Activated naive CD4-positive, alpha-beta T cell treated with Interleukin-2 at 50 U/mL for 16 hours (primary cell): ENCODE data around the gene TMC3.
"Not testable (repeated sequence)": the region's sequence is repeated elsewhere in the genome, so short reads cannot be mapped to it uniquely, and the experiment has no call there.

ENCODE experiments used
- DNase-seq: peaks from one replicate; pipeline ENCODE4 v3.0.0-alpha.2; 2020

Gene TMC3

DNA sequence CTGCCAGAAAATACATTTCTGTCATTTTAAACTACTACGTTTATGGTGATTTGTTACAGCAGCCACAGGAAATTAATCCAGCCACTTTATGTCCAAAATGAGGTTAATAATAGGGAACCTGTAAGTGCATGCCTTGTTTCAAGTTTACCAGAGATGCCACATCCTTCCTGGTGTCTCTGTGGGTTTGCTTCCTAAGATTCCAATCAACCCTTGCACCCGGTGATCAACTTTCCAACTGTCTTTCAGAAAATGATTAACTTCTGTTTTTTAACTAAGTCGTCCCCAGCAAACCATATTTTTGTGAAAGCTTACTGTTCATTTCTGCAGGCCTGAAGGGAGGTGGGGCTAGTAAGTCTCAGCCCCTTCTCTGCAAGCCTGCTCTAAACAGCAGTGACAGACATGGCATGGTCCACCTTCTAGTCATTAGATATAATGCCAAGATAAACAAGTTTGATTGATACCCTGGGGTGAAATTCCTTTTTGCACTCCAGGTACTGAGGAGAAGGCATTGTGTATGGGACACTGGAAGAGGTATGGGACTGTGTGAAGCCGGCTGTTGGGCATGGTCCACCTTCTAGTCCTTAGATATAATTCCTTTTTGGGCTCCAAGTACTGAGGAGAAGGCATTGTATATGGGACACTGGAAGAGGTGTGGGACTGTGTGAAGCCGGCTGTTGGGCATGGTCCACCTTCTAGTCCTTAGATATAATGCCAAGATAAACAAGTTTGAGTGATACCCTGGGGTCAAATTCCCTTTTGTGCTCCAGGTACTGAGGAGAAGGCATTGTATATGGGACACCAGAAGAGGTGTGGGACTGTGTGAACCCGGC, 11.1 kb upstream of the TMC3 start:
- DNase-seq = no peak

DNA sequence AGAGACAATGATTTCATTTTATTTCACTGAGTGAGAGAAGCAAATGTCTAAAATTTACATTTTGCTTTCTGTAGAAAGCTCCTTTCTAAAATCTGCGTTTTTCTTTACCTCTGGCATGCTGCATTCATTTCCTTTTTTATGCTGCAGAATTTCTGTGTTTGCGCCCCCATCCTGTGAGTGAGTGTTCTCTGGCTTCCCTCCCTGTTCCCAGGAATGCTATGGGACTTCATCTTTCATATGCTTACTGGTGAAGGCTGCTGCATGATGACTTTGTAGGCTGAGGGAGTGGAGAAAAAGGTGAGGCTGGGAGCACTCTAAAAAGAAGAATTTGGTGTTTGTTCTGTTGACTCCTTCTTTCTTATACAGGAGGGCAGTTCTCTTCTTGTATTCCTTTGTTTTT, 7.7 kb upstream of the TMC3 start:
- no peak for DNase-seq

DNA sequence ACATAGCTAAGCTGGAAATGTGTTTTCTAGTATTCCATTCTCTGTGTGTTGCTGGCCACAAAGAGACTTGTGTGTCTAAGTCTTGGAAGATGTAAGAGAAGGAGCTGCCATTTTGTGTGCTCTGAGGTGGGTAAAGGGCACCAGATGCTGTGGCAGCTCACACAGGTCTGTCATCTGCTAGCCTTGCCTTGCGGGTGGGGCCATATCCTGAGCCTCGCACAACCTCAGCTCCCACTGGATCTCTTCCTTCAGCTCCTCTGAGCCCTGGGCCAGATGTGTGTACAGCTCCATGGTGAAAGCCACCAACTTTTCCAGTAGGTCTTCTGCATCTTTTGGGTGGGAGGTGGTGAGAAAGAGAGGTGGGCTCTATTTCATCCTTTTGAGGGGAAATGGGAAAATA, 6.7 kb upstream of the TMC3 start:
- DNase-seq = no peak

DNA sequence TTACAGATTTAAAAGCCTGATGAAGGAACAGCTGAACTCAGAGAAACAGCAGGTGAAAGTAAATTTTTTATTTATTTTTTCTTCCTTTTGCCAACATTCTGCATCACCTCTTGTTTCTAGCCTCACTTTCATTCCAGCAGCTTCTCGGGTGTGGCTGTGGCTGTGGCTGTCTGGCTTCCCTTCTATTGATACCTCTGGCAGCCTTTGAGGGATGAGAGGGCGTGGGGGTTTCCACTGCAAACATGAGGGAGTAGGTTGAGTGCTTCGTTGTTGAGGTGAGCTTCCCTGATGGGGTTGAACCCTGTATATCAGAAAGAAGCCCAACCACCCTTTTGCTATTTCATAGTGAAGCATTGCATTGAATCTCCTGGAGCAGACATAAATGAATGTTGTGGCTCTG, 6.2 kb upstream of the TMC3 start:
- DNase-seq = no peak

DNA sequence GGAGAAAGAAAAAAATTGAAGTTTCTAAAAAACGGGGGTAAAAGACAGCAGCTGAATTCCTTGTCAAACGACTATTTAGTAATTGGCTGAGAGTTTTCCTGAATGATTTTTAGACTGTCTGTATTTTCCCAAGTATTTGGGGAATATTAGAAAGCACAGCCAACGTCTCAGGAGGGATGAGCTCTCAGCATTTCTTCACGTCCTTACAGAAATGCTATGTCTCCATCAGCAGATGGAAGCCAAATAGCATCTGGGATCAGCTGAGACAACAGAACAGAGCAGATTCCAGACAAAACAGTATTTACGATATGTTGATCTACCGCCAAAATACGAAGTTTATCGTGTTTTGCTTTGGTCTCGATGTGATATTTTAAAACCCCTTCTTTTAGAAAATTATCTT, 5.3 kb upstream of the TMC3 start:
- DNase-seq = no peak

DNA sequence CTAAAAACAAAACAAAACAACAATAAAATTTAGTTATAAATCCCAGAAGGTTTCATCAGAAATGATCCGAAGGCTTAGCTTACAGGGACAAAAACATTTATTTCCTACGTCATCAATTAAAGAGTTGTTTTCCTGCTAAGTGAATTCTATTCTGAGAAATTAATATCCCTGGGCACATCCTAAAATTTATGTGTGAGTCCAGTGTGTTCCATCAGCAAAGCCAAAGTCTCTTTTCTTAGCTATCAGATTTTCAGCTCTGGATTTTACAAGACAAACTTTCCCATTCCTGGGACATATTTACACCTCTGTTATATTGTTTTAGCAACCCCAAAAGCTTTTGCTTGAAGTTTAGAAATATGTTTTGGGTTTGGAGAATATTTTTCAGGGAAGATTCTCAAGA, 4.4 kb upstream of the TMC3 start:
- DNase-seq = no peak

DNA sequence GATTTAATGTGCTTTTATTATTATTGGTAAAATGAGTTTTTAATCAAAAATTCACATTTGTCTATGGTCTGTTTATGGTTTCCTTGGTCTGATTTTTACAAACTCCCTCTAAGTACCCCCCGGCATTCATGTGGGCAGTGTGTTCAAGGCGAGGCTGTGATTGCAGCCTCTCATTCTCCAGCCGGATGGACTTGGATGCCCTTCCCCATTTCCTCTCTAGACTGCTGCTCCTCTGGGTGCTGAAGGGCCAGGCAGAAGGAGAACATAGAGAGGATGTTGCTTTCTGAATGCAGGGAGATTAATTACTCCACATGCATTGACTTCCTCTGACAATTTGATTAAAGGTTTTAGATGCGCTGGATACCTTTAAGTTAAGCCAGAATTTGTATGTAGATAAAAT, 3.9 kb upstream of the TMC3 start:
- no peak for DNase-seq

DNA sequence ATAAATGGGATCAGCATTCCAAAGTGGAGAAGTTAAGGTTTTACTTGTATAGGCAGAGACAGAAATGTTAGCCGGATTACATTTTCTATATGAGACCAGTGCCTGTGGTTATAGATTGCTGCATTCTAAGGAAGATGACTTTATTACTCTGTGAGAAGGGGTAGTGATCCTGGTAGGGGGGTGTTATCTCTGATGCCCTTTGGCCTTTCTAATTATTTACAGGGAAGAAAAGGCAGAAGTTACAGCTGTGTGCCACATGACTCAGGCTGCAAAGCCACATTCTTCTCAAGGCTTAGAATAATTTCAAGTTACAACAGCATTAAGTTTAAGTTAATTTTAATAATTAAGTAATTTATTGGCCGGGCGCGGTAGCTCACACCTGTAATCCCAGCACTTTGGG, 2.2 kb upstream of the TMC3 start:
- DNase-seq = no peak

DNA sequence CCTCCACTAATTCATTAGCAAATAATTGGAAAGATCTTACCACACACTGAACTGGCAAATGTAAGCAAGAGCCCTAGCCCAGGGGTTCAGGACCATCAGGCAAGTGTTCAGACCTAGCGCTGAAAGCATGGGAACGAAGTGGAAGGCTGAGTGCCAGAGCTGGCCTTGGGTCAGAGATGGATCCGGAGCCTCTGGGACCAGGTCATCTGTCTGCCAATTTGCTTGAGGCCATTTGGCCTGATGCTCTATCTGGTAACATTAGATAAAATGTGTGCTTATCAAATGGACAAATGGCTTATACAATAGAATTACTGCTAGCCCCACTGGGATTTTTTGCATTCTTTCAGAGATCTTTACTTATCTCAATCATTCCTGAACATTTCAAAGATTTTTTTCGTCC, 1.4 kb upstream of the TMC3 start:
- no peak for DNase-seq

DNA sequence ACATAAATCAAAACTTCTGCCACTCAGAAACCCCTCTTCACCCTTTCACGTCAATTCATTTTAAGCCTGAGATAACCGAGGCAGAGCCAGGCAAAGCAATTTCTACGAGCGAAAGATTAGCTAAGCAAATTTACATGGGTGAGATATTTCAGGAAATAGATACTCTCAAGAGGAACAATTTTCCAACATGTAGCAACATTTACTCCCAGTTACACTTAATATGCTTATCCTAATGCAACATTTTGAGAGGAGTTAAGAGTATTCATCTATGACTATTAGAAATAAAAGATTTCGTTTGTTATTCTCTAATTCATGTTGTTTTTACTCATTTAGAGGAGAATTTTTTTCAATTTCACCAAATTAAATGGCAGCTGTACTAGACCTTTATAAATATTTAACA, 837 bp downstream of the TMC3 start:
- DNase-seq = no peak

DNA sequence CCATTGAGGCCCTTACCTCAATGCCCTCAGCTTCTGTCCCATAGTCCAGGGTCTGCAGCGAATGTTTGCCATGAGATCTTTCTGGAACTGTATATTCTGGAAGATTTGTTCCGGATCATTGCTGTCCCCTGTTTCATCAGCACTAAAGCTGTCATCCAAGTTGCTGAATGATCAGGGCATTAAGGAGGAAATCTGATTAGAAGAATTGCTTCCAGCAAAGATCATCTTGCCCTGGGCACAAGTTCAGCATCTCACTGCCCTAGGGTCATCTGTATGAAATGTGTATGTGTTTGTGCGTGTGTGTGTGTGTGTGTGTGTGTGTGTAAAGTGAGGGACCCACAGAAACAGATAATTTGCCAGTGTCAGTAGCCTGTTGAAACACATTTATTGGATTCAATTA, 1.4 kb downstream of the TMC3 start:
- DNase-seq = no peak

DNA sequence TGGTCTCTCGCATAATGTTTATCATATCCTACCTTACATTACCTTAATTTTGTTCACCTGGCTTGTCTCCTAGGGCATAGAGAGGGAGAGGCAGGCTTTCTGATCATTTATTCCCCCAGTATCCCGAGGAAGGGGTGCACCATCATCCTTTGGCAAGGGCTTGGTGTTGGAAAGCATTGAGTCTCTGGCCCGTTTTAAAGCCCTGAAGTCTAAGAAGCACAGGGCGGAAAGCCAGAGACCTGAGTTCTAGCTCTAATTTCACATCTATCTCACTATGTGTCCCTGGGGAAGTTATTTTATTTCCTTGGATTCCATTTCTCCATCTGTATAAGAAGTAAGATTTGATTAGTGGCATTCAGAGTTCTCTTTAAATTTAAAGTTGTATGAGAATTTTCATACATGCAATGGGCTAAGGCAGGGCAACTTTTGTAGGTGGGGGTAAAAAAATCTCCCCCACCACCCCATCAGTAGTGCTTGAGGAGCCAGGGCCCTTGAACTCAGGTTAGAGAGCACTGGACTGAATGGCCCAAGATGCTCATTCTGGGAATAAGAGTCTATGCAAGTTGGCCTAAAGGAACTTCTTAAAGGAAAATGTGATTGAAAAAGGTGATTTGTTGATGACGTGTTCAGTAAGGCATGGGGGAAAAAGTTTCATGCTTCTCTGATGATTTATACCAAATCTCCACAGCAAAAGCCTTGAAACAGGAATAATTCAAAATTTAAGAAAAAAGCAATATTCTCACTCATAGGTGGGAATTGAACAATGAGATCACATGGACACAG, 10.1 kb downstream of the TMC3 start:
- DNase-seq = no peak

DNA sequence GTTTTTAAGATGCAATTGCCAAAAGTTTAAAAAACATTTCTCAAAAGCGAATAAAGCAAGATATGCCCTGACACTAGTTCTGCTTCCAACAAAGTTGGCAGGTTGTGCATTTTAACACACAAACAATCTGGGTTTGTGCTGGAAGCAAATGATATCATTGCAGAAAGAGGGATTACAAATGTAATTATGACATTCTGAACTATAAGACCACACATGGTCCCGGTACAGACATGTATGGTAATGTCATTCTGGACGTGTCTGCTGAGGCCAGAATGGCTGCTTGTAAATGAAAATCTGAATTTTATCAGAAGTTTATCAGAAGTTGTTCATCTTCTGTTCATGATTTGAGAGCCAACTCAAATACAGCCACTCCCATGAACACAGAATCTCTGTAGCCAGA, 10.7 kb downstream of the TMC3 start:
- DNase-seq = no peak

DNA sequence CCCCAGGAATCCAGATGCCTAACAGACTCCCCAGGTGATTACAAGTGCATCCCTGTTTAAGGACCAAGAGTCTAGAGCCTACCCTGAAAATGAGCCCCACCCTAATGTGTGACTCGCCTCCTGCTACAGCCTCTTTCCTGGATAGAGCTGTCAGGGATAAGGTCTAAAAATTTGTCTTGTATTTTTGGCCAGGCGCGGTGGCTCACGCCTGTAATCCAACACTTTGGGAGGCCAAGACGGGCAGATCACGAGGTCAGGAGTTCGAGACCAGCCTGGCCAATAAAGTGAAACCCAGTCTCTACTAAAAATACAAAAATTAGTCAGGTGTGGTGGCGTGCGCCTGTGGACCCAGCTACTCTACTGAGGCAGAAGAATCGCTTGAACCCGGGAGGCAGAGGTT, 11.2 kb downstream of the TMC3 start:
- DNase-seq = no peak

DNA sequence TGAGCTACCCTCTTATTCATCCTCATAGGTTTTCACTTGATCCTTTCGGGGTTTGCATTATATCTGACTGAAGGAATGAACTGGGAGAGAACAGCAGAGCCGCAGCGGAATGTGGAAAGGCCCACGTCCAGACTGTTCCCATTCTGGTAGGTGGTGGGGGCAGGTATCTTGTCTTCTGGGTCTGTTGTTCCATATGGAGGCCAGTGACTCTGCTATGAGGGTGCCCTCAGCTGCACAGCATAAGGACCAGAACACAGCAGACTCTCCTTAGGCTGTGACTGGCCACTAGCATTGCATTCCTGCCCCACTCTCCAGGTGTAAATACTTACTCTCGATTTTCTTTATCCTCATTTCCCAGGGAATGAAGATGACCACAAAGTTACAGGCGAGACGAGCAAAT, 12.1 kb downstream of the TMC3 start:
- no peak for DNase-seq

DNA sequence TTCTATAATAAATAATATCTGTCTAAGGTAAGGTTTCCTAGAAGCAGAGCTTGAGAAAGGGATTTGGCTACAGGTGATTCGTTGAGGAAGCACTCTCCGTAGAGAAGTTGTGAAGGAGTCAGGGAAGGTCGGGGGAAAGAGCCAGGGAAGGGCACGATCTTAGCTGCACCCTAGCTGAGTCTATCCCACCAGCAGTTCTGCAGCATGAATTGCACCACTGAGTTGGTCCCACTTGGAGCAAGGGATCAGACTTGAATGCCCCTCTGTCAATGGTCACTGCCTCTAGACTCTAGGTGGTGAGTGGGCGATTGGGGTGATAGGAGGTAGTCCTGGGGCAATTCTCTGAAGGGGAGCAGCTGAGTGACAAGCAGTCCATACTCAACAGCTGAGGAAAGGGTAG, 13.5 kb downstream of the TMC3 start:
- DNase-seq = no peak

DNA sequence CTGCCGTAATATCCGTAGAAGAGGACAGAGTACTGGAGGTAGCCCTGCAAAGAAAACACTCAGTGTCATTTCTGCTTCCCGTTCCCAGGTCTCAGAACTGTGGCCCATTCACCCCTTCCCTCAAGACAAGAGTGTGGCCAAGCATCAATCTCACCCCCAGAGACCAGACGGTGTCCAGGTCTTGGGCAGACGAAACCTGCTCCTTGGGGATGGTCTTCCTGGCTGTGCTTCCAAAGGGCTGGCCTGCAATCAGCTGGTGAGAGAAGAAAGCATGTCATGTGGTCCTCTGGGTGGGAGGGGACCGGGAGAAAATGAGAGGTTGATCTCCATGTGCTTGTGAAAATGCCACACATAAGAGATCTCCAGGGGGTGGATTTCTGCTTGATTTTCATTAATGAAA, 15.8 kb downstream of the TMC3 start:
- DNase-seq = no peak

DNA sequence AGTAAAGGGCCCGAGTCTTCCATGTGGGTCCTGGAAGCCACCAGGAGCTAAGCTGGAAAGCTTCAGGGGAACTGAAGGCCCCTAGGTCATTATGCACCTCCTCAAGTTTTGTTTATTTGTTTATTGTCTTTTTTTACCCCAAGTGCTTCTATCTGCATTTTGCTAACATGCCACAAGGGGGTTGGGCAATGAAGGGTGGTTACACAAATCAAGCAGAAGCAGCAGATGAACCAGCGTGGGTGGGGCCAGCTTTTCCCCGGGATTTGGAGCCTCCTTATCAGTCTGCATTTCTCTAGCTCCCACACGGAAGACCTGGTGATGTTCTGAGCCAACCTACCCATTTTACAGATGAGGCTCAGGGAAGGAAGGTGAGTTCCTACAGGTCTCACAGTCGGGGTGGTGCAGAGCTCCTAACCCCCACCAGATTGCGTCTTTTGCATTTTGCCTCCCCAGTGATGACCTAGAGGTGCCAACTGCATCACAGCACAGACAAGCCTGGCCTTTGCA, 16.8 kb downstream of the TMC3 start:
- DNase-seq = no peak

DNA sequence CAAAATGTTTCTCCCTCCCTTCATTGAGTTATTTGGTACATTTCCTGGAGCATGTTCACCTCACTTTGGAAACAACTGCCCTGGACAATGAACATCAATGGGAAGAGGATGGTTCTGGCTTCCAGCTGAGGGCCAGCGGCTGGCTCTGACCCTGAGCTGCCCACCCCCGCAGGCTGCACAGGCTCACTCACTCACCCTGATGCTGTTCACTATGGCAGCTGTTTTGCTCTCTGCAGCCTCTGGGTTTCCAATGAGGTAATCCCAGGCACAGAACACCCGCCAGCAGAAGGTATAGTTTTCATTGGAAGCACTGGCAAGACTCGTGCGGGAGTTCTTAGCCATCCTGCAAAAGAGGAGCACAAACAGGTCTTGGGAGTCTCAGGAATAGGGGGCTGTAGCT, 17.8 kb downstream of the TMC3 start:
- no peak for DNase-seq

DNA sequence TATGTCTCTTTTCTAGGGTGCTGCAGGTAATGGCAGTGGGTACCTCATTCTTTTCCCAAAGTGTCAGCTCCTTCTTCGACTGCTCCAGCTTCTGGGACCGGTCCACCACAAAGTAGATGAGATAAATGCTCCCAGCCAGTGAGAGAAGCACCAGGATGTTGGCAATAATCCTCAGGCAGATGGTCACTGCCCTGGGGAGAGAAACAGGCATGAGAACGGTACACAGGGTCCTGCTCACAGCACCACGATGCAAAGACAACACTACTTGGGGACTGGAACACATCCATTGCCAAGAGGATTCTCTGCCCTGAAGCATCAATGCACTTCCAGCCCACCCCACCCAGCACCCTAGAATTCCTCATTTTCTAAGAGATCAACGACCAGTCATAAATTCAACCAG, 22.4 kb downstream of the TMC3 start:
- DNase-seq = no peak

DNA sequence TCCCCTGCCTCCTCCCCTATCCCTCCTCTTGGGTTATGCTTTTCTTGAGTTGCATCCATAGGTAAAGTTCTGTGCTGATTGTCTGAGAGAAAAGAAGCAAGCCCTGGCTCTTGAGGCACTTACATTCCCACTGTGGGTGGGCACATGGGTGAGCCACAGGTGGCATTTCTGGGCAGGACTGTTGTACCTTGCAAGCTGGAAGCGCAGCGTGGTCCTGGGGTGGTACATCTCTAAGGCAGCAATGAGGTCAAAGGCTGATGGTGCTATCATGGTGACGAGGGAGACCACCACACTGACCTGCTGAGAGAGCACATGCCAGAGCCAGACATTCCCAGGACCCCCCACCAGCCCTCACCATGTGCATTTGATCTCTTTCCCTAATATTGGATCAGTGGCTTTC, 24.7 kb downstream of the TMC3 start:
- no peak for DNase-seq

DNA sequence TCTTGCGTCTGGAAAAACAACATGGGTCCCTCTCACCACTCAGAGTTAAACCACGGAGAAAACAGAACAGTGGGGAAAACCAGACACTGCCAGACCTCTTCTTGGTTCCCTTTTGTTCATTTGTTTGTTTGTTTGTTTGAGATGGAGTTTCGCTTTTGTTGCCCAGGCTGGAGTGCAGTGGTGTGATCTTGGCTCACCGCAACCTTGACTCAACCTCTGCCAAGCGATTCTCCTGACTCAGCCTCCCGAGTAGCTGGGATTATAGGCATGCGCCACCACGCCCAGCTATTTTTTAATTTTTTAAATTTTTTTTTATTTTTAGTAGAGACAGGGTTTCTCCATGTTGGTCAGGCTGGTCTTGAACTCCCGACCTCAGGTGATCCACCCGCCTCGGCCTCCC, 25.3 kb downstream of the TMC3 start:
- not testable (repeated sequence) for DNase-seq

DNA sequence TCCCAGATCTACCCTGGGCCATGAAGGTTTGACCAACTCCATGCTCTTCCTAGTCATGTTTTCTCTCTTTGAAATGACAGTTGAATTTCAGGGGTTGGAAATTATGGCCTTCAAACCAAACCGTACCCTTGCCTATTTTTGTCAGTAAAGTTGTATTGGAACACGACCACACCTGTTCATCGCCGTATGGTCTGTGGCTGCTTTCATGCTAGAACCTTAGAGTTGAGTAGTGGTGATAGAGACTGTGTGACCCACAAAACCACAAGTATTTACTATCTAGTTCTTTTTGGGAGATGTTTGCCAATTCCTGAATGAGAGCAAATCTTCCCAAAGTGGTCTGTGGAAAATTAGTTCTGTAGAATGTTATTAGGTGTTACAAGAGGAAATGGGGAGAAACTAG, 26.1 kb downstream of the TMC3 start:
- DNase-seq = no peak

DNA sequence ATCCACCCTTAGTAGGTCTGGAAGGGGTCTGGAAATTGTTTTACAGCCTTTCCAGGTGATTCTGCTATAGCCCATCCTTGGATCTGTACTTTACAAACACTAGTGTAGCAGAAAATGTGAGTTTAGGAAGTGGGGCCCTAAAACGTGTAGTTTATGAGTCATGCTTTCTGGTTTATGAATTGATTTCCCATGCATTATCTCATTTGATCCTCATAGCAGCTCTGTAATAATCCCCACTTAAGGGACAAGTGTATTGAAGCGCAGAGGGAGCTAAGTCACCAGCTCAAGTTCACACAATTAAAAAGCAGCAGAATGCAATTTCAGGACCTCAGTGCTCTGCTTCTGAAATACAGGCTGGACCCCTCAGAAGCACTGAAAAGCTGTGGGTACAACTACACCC, 27.4 kb downstream of the TMC3 start:
- no peak for DNase-seq

DNA sequence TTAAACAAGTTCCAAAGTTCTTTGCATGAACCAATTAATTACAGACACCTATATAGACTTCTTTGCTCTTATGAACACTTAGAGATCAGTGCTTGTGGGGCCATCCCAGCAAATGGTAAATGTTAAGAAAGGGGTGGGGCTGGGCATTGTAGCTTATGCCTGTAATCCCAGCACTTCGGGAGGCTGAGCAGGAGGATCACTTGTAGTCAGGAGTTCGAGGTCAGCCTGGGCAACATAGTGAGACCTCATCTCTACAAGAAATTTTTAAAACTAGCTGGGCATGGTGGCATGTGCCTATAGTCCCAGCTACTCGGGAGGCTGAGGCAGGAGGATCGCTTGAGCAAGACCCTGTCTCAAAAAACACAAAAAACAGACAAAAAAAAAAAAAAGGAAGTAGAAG, 30.6 kb downstream of the TMC3 start:
- DNase-seq = no peak
